HG02981 (cell line): Measurements from ENCODE around the gene MSRB3.
"Not testable (repeated sequence)": the region's sequence is repeated elsewhere in the genome, so short reads cannot be mapped to it uniquely, and the experiment has no call there.

Source experiments
- ATAC-seq: cut with Tn5 transposase; IDR thresholded peaks from one replicate; pipeline ENCODE4 v1.9.1; 2021; ENCODE audit warnings: mild to moderate bottlenecking, moderate library complexity; ENCODE audit not compliant: unreplicated experiment

Gene MSRB3

DNA sequence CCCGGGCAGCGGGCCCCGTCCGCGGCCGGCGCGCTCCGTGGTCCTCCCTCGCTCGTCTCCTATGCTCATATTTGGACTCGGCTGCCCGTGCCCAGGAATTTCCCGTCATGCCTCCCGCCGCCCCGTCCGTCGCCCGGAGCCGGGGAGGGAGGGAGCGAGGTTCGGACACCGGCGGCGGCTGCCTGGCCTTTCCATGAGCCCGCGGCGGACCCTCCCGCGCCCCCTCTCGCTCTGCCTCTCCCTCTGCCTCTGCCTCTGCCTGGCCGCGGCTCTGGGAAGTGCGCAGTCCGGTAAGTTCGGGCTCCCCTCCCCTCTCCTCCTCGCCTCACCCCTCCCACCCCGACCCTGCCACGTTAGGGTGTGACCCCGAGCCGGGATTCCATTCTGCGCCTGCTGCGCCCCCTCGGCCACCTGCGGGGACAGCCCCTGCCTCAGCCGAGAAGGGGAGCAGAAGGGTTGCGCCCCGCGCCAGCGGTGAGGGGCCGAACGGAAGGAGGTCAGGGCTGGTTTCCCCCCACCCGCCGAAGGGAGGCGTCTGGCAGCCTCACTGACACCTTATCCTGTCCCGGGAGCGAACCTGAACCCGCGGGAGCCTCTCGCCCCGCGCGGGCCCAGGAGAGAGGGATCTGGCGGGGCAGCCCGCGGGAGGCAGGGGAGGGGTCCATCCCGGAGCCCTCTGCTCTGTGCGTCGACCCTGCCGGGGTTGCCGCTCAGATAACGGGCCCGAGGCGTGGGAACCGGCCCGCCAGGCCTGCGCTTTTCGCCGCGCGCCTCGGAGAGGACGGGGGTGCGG is at the start of gene MSRB3:
Gene MSRB3, plus strand, starts transcription at position 108 of the 793 bp plus-strand sequence. CDS start 29,897 bp downstream, outside the sequence.
- ATAC-seq = peak; percentile 59

DNA sequence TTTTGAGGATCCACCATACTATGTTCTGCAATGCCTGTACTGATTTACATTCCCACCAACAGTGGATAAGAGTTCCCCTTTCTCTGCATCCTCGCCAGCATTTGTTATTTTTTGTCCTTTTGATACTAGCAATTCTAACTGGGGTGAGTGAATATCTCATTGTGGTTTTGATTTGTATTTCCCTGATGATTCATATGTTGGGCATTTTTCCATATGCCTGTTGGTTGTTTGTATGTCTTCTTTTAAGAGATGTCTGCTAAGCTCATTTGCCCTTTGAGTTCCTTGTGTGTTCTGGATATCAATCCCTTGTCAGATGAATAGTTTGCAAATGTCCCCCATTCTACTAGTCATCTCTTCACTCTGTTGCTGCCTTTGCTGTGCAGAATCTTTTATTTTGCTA is 49.0 kb upstream of the MSRB3 start:
- no peak for ATAC-seq

DNA sequence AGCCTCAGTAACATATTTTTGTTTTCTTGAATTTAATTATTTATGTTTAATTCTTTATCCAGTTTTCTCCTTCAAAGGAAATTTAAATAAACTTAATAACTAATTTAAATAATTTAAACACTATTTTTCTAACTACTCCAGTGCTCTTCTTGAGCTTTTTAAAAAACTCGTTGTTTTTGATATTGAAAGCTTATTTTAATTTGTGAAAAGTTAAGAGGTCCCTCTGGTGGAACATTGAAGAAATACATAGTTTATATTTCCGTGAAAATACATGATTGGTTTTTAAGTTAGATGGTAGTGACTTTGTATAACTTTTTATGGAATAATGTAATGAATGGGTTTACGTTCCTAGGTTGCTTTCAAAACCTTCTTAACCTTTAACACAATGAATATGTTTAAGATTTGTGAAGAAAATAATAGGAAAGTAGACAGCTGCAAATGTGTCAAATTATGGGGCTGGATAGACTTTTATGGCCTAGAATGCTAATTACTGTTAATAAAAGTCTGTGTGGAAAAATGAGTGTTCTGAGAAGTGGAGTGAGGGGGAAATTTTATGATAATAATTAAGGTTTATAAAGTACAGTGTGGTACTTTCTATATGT is 45.9 kb upstream of the MSRB3 start:
- no peak for ATAC-seq

DNA sequence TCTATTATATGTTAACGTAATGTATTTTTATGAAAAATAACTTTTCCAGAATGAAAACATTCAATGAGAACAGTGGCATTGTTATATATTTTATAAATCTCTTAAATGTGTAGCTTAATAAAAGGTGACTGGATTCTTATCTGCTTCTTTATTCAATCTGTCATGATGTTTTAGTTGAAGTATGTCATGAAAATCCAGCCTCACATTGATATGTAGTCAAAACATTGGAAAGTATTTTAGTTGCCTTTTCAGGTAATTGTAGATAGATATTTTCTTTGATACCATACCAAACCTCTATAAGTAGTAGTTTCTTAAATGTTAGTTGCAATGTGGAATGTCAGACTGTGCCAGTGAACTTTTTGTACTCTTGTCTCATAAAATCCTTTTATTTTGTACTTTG is 41.3 kb upstream of the MSRB3 start:
- ATAC-seq = no peak

DNA sequence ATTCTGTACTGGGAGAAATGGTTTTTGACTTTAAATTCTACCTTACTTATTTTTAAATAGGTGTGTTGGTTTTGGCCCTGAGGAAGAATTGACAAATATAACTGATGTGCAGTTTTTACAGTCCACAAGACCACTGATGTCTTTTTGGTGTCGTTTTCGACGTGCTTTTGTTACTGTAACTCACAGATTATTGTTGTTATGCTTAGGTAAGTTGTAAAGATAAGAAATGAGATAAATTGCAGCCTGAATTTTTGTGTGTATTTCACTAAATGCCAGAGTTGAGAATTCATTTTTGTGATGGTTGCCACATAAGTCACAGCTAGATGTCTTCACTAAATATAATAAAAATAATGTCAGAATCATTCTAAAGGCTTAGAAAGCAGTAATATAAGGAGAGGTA is 39.9 kb upstream of the MSRB3 start:
- ATAC-seq = no peak

DNA sequence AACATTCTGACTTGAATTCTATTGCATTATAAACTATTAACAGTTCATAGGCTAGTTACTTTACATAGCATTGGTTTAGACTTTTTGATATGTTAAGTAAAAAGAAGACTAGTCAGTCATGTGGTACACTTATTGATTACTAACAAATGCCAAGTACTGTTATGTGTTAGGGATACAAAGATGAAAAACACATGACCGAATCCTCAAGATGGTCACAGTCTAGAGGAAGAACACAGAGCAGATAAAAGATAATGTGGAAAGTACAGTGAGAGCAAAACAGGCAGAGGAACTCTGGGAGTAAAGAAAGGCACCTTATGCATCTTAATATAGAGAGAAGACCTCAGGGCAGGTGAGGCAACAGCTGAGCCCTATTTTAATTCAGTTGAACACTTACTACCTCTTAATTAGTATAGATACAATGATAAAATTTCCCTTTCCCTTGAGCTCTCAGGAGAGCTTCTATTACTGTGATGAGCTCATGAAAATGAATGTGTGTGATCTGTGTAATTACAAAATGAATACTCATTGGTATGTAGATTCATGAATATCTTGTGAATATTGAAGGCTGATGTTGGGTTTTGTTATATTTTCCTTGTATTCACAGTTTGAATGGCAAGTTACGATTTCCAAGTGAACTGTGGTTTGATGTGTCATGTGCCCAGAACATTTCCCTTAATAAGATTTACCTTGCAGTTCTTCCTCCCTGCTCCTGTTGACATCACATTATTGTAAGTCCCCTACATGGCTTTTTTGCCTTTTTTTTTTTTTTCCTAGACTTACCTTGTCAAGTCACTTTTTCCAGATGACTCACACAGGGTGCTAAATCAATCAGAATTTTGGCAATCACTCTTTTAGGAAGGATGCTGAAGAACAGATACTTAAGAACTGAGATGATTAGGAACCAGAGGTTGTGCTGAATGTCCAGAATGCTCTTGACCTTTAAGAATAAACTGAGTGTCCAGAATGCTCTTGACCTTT is 29.5 kb upstream of the MSRB3 start:
- no peak for ATAC-seq

DNA sequence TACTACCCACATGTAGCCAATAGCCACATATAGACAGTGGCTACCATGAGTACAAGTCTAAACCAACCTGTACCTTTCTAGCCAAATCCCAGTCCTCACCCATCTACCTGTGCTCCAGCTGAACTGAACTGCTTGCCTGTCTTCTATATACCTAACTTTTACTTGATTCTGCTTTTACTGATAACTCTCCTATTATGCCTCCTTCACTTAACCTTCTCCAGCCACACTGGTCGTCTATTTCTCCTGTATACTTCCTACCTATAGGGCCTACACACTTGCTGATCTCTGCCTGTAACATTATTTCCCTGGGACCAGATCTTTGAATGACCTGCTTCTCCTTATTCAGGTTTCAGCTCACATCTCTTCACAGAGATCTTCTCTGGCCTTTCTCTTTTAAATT is 26.0 kb upstream of the MSRB3 start:
- no peak for ATAC-seq

DNA sequence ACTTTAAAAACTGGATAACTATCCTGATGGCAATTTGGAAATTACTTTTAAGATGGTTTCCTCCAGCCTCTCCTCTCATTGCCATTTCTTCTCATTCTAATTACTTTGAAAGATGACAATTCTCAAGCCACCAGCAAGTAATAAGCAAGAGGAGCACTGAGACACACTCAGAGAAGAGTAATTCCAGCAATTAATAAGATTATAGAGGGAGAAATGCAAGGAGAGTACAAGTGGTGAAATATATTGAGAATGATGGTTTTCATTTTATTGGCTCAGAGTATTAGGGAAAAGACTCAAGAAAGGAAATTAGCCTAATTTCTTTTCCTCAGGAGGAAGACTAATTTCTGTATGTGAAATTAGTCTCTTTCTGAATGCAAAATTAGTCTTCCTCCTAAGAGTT is 20.5 kb upstream of the MSRB3 start:
- no peak for ATAC-seq

DNA sequence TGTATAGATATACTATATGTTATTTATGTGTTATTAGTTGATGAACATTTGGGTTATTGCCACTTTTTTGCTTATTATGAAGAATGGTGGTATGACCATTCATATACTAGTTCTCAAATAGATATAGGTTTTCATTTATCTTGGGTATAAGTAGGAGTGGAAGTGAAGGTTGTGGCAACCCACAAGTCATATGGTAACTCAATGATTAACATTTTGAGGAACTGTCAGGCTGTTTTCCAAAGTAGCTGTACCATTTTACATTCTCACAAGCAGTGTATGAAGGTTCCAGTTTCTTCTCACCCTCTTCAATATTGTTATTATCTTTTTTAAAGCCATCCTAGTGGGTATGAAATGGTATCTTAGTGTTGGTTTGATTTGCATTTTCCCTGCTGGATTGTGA is 19.0 kb upstream of the MSRB3 start:
- peak; percentile 82 for ATAC-seq

DNA sequence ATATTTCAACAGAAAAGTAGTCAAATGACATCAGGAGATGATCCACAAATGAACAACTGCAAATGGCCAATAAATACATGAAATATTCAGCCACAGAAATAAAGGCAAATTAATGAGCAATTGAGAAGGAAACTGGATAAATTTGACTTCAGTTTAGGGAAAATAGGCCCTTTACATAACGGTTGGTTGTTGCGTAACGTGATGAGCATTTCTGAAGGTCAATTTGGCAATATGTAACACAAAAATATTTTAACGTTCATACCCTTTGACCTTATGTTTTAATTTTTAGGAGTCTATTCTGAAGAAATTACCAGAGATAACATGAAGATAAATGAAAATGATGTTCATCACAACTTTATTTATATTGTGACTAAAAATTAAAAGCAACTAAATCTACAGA is 14.7 kb upstream of the MSRB3 start:
- no peak for ATAC-seq

DNA sequence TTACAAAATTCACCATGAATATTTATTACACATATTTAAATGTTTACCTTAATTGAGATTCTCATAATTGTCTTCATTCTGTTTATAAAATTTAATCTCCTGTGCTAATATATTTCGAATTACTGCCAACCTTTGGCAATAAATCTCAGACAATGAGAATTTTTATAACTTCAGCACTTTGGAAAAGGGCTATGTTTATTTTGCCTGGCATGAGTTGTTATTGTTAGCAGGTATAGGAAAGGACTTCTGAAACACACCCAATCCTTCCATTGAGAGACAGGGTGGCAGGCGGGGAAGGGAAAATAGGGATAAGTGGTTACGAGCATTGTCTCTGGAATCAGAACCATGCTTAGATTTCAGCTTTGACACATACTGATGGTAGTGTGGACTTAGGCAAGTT is 12.1 kb upstream of the MSRB3 start:
- ATAC-seq = no peak

DNA sequence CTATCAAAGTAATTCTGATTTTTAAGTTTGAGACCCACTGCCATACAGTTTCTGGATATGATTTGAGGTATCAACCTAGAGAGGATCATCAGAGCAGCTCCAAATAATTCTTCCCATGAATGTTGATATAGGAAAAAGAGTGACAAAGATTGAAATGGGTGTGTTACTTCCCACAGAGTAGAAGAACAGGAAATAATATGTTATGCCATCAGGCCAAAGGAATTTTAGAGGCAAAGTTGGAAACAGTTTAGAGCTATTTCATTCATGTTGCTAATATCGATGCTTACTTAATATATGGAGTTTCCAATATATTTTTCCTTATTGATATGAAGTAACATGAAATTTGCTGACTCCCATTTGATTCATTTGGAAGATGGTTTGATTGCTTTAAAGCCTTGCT is 8.9 kb upstream of the MSRB3 start:
- ATAC-seq = no peak

DNA sequence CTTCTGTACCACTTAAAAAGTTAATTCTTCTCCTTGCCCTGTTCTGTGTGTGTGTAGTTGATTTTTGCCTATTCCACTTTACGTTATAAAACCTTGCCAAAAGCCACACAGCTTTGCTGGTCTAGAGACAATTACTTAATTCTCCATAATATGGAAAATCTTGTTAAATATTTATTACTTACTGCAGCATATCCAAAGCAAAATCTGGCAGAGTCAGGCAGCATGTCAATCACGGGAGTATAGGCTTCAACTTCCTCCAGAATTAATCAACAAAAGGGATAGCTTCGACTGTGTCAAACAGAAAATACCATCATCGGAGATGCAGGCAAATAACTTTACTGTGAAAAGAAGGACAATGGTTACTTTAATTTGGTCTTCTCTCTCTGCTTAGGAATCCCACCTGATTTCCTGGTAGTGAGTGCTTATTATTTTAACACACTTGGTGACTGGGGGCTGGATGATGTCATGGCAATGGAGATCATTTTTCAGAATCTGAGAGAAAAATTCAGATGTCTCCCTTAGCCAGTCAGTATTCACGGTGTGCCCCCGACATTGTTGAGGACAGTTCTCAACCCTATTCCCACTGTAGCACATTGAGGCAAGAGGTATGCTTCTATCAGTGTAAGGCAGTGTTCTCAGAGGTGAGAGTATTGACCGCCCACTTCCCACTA is 3.7 kb upstream of the MSRB3 start:
- no peak for ATAC-seq

DNA sequence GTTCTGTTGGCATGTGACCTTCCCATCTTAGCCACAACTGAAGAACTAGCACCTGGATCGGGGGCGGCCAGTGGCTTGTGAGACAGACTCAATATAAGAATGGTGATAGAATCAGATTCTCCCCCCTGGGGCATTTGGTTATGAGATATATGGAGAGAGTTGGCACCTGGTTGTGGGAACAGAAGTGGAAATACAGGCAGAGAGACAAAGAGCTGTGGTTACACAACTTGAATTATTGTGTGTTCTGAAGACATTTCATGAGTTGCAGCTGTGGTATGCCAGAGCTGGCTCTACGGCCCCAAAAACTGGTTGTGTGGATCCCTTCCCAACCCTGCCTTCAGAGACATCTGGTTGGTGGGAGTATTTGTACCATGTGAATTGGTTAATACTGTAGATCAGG is 2.9 kb upstream of the MSRB3 start:
- no peak for ATAC-seq

DNA sequence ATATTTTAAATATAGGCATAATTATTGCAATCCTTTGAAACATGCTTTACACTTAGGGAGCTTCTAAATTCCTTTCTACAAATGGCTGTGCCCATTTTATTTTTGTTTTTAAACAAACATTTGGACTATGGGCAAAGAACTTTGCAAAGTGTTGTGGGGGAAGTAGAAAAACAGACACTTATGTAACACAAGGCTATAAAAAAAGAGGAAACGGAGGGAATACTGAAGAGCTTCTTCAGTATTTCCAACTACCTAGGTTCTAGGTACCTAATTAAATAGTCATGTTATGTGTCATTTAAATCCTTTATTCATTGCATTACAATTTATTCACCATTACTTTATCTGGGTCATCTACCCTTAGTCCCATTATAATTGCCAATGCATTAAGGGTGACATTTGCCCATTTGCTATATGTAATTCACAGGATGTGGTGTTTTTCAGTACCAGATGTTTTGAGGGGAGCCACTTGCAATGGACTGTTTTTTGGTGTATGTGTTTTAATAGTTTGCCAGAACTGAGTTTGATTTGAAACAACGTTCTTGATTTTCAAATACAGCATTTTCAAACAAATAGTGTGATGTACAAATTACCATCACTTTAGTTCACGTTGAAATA is 1.5 kb upstream of the MSRB3 start:
- ATAC-seq = no peak

DNA sequence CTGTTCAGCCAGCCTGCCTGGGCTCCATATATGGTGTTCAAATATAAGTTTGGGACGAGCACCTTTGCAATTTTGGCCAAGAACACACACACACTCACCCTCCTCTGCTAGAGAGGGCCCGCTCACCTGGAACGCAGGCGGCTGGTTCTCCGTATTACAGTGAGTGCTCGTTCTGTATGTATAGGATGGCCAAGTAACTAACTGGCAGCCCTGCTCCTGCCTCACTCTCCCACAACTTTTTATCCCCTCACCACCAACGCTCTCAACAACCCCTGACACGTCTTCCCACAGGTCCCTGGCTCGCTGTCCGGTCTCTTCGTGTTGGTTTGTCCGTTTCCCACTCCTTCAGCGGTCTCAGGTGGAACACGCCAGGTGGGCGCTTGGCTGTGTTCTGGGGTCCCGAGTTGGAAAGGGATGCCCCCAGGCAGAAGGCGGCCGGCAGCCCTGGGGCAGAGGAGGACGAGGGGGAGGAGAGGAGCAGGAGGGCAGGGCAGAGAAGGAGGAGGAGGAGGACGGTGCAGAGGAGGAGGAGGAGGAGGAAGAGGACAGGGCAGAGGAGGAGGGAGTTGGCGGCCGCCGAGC is 398 bp upstream of the MSRB3 start:
- peak; percentile 8 for ATAC-seq

DNA sequence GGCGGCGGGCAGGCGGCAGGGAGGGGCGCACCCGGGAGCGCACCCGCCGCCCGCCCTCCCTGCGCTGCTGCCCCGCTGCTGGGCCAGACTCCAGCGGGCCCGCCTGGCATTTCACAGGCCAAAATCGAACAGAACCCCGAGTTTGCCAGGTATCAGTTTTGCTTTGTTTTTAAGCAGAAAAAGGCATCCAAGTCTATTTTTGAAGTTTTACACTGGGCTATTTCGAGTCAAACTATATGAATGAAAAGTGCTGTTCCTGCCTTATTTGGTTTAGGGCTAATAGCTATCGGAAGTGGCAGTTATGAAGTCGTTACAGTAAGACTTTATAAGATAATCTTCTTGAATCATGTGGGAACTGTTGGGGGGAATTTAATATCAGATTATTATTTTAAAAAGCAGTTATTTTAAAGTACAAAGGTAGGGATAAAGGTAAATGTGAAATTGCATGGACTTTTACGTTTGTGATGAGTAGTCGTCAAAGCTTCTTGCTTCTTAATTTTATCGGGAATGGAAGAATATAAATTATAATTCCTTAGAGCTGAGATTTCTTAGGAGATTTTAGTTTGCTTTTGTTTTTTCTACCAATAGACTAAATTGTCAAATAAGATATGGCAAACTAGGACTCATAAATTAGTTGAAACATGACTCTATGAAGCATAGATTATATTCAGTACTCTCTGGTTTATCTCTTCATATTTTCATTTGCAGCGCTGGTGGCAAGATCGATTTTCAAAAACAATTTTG is 1.1 kb downstream of the MSRB3 start:
- ATAC-seq = no peak

DNA sequence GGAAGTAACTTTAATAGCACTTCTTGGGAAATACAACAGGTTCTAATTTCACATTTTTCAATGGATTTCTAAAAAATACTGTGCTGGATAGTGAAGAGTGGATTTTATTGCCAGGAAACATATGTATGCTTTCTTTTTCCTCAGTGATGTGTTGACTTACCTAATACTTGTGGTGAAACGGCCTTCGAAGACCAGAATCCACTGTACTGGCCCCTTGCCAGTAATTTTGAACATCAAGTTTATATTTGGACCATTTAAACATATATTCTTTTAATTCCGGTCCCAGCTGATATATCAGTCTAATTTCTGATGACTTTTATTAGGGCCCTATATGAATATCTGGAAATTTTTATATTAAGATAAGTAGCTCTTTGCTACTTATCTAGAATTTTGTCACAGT is 1.8 kb downstream of the MSRB3 start:
- no peak for ATAC-seq

DNA sequence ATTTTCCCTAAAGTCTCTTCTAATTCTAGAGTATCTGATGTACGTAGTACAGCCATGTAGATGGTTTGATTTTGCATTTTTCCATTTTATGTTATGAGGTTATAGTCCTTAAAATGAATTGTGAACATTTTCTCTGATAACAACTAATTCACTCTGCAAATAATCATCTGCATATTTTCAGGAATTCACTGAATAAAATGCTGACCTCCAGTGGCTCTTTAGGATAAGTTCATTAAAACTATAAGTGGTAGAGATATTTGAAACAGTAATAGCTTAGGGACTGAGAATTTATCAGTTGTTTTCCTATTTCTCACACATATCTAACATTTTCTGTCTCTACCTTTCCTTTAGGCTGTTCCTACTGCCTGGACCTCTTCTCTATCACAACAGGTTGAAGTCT is 4.4 kb downstream of the MSRB3 start:
- ATAC-seq = no peak

DNA sequence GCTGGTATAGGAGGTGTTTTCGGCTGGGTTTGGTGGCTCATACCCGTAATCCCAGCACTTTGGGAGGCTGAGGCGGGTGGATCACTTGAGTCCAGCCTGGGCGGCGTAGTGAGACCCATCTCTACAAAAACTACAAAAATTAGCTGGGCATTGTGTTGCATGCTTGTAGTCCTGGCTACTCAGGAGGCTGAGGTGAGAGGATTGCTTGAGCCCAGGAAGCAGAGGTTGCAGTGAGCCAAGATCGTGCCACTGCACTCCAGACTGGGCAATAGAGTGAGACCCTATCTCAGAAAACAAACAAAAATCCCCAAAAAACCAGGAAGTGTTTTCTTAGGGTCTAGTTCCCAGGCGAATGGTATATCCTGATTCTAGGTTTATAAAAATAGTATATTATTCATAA is 7.0 kb downstream of the MSRB3 start:
- ATAC-seq = not testable (repeated sequence)
